Measurements from ENCODE around the gene OR52L1.

The OR52L1 gene

GRCh38 chr11:5940748-5941147 lies 46.0 kb downstream of the OR52L1 start:
- Histone ChIP-seq H3K9ac (ENCODE audit: low read length in 2 of 2) (no peak overlapping the region), H3K27ac (ENCODE audit: low read length) (no peak overlapping the region)

DNA sequence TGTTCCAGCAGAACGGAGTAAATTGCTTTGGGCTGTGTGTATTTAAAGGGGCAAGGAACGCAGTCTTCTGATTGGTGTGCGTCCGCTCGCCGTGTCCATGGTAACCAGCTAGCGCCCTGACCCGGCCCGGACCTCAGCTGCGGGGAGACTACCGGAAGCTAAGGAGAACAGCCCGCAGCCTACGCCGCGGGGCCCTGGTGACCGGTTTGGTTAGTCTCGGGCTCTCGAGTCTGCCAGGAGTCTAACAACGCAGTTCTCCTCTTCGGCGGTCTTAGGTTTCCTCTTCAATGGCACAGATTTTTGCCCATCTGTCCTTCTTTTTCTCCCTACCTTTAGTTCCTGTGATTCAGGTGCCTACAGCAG lies 48.2 kb downstream of the OR52L1 start:
- no peak overlapping the region for H3K27ac ChIP-seq (ENCODE audit: low read length)
- peaks cover 0 to 2% of the 10 kb centered on the region in 2 donors for H3K27me3 ChIP-seq (ENCODE audit: control insufficient read depth in 1 of 2, insufficient read depth in 2 of 2, low read length in 2 of 2)
- peaks cover 0 to 3% of the 10 kb centered on the region in 2 donors for H3K9me3 ChIP-seq (ENCODE audit: control insufficient read depth in 2 of 2, low read length in 2 of 2)
- no peaks in the 10 kb centered on the region for H3K4me1 ChIP-seq (ENCODE audit: control insufficient read depth, insufficient read depth, low read length)
- no peak overlapping the region for H3K4me3 ChIP-seq (ENCODE audit: low read length in 2 of 2)
- H3K36me3 ChIP-seq (ENCODE audit: control insufficient read depth in 2 of 2, insufficient read depth in 2 of 2, low read length in 2 of 2) = no peaks in the 10 kb centered on the region
- no peak overlapping the region for H3K9ac ChIP-seq (ENCODE audit: low read length in 2 of 2)

More at GRCh38 chr11:5940748-5941147, 46.0 kb downstream of the OR52L1 start:
- Histone ChIP-seq H3K9me3 (ENCODE audit: control insufficient read depth in 2 of 2, low read length in 2 of 2) (peaks cover 0 to 3% of the 10 kb centered on the region in 2 donors), H3K4me1 (ENCODE audit: control insufficient read depth, insufficient read depth, low read length) (no peaks in the 10 kb centered on the region), H3K27me3 (ENCODE audit: control insufficient read depth in 1 of 2, insufficient read depth in 2 of 2, low read length in 2 of 2) (peaks cover 0 to 2% of the 10 kb centered on the region in 2 donors), H3K36me3 (ENCODE audit: control insufficient read depth in 2 of 2, insufficient read depth in 2 of 2, low read length in 2 of 2) (no peaks in the 10 kb centered on the region), H3K4me3 (ENCODE audit: low read length in 2 of 2) (no peak overlapping the region)

DNA sequence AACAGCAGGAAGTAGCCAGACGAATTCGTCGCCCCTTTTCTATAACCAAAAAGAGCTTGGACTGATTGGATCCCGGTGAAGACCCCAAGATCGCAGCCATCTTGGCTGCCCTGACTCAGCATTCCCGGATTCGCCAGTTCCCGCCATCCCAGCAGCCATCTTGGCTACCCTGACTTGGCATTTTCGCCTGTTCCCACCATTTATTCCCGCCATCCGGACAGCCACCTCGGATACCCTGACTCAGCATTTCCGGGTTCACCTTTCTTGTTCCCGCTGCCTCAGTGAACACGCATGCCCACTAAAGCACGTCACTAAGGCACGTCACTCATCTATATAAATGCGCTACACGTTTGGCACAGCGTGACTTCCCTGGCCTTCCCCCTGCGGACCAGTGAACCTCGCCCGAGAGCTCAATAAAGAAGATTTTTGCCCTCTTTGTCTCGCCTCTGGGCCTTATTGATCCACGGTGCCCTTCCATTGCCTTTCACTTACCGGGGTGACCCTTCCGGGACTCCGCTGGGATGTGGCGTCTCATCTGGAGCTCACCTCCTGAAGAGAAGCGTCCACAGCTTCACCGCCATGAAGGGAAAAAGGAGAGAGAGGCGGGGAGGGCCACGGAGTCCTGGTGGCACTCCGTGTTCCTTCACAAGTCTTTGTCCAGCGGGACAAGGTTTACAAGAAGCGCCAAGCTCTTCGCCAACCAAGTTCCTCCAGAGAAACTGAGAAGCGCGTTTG lies 48.8 kb downstream of the OR52L1 start:
- no peak overlapping the region for H3K4me3 ChIP-seq (ENCODE audit: low read length in 2 of 2)
- H3K9me3 ChIP-seq (ENCODE audit: control insufficient read depth in 2 of 2, low read length in 2 of 2) = peaks cover 0 to 3% of the 10 kb centered on the region in 2 donors
- no peak overlapping the region for H3K9ac ChIP-seq (ENCODE audit: low read length in 2 of 2)
- no peaks in the 10 kb centered on the region for H3K4me1 ChIP-seq (ENCODE audit: control insufficient read depth, insufficient read depth, low read length)
- no peak overlapping the region for H3K27ac ChIP-seq (ENCODE audit: low read length)
- H3K27me3 ChIP-seq (ENCODE audit: control insufficient read depth in 1 of 2, insufficient read depth in 2 of 2, low read length in 2 of 2) = peaks cover 0 to 2% of the 10 kb centered on the region in 2 donors
- no peaks in the 10 kb centered on the region for H3K36me3 ChIP-seq (ENCODE audit: control insufficient read depth in 2 of 2, insufficient read depth in 2 of 2, low read length in 2 of 2)

Measured in stomach smooth muscle (tissue), 2 donors.